Measurements from ENCODE around the gene LMBRD1.
"Not testable (repeated sequence)": the region's sequence is repeated elsewhere in the genome, so short reads cannot be mapped to it uniquely, and the experiment has no call there.

LMBRD1 gene

GRCh38 chr6:69796642-69797390, at the start of gene LMBRD1:
Gene LMBRD1 (minus strand): TSS chr6:69797010. CDS start chr6:69796881, 129 bp downstream.
- DNase-seq: peak; percentile 98

GRCh38 chr6:69846312-69846711, 49.5 kb upstream of the LMBRD1 start:
- no peak for DNase-seq

- DNase-seq: no peak
These were observed 46.4 kb upstream of the LMBRD1 start for GRCh38 chr6:69843189-69843588.

- DNase-seq: no peak
These were observed 45.1 kb upstream of the LMBRD1 start for GRCh38 chr6:69841862-69842261.

- DNase-seq: no peak
These were observed 38.8 kb upstream of the LMBRD1 start for GRCh38 chr6:69835414-69836179.

- DNase-seq: no peak
These were observed 35.7 kb upstream of the LMBRD1 start for GRCh38 chr6:69832558-69832957.

- no peak for DNase-seq
These were observed 30.6 kb upstream of the LMBRD1 start for GRCh38 chr6:69827276-69827893.

- DNase-seq: no peak
These were observed 29.1 kb upstream of the LMBRD1 start for GRCh38 chr6:69825904-69826303.

- not testable (repeated sequence) for DNase-seq
These were observed 27.5 kb upstream of the LMBRD1 start for GRCh38 chr6:69824355-69824754.

GRCh38 chr6:69820438-69820837, 23.6 kb upstream of the LMBRD1 start:
- DNase-seq: no peak

GRCh38 chr6:69820018-69820417, 23.2 kb upstream of the LMBRD1 start:
- no peak for DNase-seq

GRCh38 chr6:69819138-69819537, 22.3 kb upstream of the LMBRD1 start:
- DNase-seq: no peak

- no peak for DNase-seq
These were observed 21.6 kb upstream of the LMBRD1 start for GRCh38 chr6:69818223-69818930.

GRCh38 chr6:69817358-69817757, 20.5 kb upstream of the LMBRD1 start:
- no peak for DNase-seq

- no peak for DNase-seq
These were observed 19.8 kb upstream of the LMBRD1 start for GRCh38 chr6:69816569-69816968.

GRCh38 chr6:69816026-69816425, 19.2 kb upstream of the LMBRD1 start:
- no peak for DNase-seq

GRCh38 chr6:69813508-69813907, 16.7 kb upstream of the LMBRD1 start:
- no peak for DNase-seq

- DNase-seq: no peak
These were observed 16.1 kb upstream of the LMBRD1 start for GRCh38 chr6:69812746-69813427.

GRCh38 chr6:69802995-69803394, 6.2 kb upstream of the LMBRD1 start:
- DNase-seq: no peak

GRCh38 chr6:69801711-69802110, 4.9 kb upstream of the LMBRD1 start:
- no peak for DNase-seq

GRCh38 chr6:69801225-69801624, 4.4 kb upstream of the LMBRD1 start:
- DNase-seq: no peak

GRCh38 chr6:69798796-69799195, 2.0 kb upstream of the LMBRD1 start:
- not testable (repeated sequence) for DNase-seq
